GM12878 (cell line): ENCODE data around the gene MYO1D.

Experiments used
- CHD2 ChIP-seq: IDR thresholded peaks from 2 replicates; pipeline ENCODE4 v1.6.1; 2011; ENCODE audit warnings: low read depth, low read length, improper control_type of control experiment, borderline replicate concordance
- CHD4 ChIP-seq: fragments of 200-600 bp; sonication (generic); IDR thresholded peaks from 2 replicates; pipeline ENCODE4 v1.6.1; 2016; ENCODE audit warnings: mild to moderate bottlenecking
- EP300 ChIP-seq, 2 experiments: fragments of 150-350 bp in 1 of 2; IDR thresholded peaks; 2 replicates each; pipeline ENCODE4 v1.6.1; 2011 to 2012; ENCODE audit warnings: low read depth in 2 of 2, low read length in 2 of 2, borderline replicate concordance in 1 of 2, improper control_type of control experiment in 1 of 2, inconsistent platforms in 1 of 2; ENCODE audit not compliant: control insufficient read depth in 1 of 2
- ESRRA ChIP-seq: IDR thresholded peaks from 2 replicates; pipeline ENCODE4 v1.6.1; 2012; ENCODE audit warnings: mild to moderate bottlenecking, low read length, improper control_type of control experiment
- EZH2 ChIP-seq: IDR thresholded peaks from 2 replicates; pipeline ENCODE4 v1.6.1; 2012; ENCODE audit warnings: low read depth, mild to moderate bottlenecking, control low read depth, inconsistent platforms, low read length, borderline replicate concordance; ENCODE audit not compliant: control insufficient read depth
- KDM1A ChIP-seq: fragments of 200-600 bp; sonication (generic); IDR thresholded peaks from 2 replicates; pipeline ENCODE4 v1.6.1; 2016; ENCODE audit warnings: borderline replicate concordance
- RFX5 ChIP-seq: IDR thresholded peaks from 2 replicates; pipeline ENCODE4 v1.6.1; 2011; ENCODE audit warnings: low read depth, low read length, improper control_type of control experiment
- TF ChIP-seq, protein P1 (sequence below): fragments of 450-650 bp; IDR thresholded peaks from 2 replicates; pipeline ENCODE4 v1.6.1; 2017; ENCODE audit warnings: mild to moderate bottlenecking, moderate library complexity
- TF ChIP-seq, protein P2 (sequence below), 3 experiments: IDR thresholded peaks in 2 of 3; conservative IDR thresholded peaks in 1 of 3; 2 replicates each; pipeline ENCODE4 v1.5.1; 2011; ENCODE audit warnings: low read depth in 3 of 3, low read length in 3 of 3, mild to moderate bottlenecking in 3 of 3, control low read depth in 2 of 3, moderate library complexity in 2 of 3, inconsistent platforms in 1 of 3, mixed read lengths in 1 of 3; ENCODE audit not compliant: control insufficient read depth in 2 of 3, insufficient read depth in 1 of 3; ENCODE audit errors: extremely low read depth in 1 of 3

DNA sequence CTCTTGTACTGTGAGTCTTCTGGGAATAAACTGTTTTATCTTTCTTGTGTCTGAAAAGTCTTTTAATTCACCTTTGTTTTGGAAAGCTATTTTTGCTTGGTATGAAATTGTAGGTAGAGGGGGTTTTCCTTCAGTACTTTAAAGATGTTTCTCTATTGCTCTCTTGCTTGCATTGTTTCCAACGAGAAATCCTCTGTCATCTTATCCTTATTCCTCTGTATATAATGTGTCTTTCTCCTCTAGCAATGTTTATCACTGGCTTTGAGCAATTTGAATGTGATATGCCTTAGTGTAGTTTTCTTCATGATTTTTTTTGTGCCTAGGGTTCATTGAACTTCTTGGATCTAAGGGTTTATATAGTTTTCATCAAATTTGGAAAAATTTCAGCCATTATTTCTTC lies 293.9 kb downstream of the MYO1D start:
- no peak for TF ChIP-seq RFX5
- TF ChIP-seq ESRRA: no peak
- TF ChIP-seq, protein P1, sequence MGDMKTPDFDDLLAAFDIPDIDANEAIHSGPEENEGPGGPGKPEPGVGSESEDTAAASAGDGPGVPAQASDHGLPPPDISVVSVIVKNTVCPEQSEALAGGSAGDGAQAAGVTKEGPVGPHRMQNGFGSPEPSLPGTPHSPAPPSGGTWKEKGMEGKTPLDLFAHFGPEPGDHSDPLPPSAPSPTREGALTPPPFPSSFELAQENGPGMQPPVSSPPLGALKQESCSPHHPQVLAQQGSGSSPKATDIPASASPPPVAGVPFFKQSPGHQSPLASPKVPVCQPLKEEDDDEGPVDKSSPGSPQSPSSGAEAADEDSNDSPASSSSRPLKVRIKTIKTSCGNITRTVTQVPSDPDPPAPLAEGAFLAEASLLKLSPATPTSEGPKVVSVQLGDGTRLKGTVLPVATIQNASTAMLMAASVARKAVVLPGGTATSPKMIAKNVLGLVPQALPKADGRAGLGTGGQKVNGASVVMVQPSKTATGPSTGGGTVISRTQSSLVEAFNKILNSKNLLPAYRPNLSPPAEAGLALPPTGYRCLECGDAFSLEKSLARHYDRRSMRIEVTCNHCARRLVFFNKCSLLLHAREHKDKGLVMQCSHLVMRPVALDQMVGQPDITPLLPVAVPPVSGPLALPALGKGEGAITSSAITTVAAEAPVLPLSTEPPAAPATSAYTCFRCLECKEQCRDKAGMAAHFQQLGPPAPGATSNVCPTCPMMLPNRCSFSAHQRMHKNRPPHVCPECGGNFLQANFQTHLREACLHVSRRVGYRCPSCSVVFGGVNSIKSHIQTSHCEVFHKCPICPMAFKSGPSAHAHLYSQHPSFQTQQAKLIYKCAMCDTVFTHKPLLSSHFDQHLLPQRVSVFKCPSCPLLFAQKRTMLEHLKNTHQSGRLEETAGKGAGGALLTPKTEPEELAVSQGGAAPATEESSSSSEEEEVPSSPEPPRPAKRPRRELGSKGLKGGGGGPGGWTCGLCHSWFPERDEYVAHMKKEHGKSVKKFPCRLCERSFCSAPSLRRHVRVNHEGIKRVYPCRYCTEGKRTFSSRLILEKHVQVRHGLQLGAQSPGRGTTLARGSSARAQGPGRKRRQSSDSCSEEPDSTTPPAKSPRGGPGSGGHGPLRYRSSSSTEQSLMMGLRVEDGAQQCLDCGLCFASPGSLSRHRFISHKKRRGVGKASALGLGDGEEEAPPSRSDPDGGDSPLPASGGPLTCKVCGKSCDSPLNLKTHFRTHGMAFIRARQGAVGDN: no peak
- no peak for TF ChIP-seq EZH2
- TF ChIP-seq, protein P2, sequence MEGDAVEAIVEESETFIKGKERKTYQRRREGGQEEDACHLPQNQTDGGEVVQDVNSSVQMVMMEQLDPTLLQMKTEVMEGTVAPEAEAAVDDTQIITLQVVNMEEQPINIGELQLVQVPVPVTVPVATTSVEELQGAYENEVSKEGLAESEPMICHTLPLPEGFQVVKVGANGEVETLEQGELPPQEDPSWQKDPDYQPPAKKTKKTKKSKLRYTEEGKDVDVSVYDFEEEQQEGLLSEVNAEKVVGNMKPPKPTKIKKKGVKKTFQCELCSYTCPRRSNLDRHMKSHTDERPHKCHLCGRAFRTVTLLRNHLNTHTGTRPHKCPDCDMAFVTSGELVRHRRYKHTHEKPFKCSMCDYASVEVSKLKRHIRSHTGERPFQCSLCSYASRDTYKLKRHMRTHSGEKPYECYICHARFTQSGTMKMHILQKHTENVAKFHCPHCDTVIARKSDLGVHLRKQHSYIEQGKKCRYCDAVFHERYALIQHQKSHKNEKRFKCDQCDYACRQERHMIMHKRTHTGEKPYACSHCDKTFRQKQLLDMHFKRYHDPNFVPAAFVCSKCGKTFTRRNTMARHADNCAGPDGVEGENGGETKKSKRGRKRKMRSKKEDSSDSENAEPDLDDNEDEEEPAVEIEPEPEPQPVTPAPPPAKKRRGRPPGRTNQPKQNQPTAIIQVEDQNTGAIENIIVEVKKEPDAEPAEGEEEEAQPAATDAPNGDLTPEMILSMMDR (IDR thresholded peaks at IDR 0.05 in 2 of 3, conservative IDR thresholded peaks at IDR 0.05 in 1 of 3; ENCODE audit: control insufficient read depth in 2 of 3, extremely low read depth in 1 of 3, insufficient read depth in 1 of 3, low read depth in 3 of 3, low read length in 3 of 3): no peak
- TF ChIP-seq CHD4: no peak
- no peak for TF ChIP-seq CHD2
- no peak for TF ChIP-seq EP300 (IDR thresholded peaks at IDR 0.05; ENCODE audit: borderline replicate concordance in 1 of 2, control insufficient read depth in 1 of 2, low read depth in 2 of 2, low read length in 2 of 2)
- no peak for TF ChIP-seq KDM1A
